ENCODE measurements around the gene DTNBP1. TPM values are rescaled to one million over a fixed set of nuclear protein-coding genes. Genes with fewer than 3 reads are reported as not detected.

Gene DTNBP1
- total RNA-seq, 1 experiment from 2014 or later: 20.7 TPM

DNA sequence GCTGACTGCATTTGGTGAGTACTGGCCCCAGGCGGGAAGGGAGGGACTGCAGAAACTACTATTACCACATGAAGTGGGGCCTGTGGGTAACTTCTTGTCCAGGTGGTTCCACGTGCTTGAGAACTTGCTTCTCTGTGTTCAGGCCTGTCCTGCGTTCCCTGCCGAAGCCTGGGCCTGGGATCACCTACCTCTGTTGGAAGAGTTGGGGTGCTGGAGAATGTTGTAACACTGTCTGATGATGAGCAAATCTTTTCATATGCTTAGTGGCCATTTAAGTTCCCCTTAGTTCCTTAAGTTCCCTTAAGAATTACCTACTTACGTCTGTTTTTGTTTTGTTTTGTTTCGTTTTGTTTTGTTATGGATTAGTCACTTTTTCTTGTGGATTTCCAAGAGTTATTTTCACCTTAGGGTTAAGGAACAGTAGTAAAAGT, 154.4 kb downstream of the DTNBP1 start:
- Mint-ChIP-seq H3K36me3 (ENCODE audit: insufficient read depth, unreplicated experiment) (peaks cover 33% of the 10 kb centered on the region), H3K4me1 (ENCODE audit: low read depth, unreplicated experiment) (no peaks in the 10 kb centered on the region), H3K9me3 (ENCODE audit: unreplicated experiment) (no peaks in the 10 kb centered on the region), H3K27me3 (ENCODE audit: insufficient read depth, unreplicated experiment) (no peaks in the 10 kb centered on the region), H3K4me3 (ENCODE audit: unreplicated experiment) (no peak overlapping the region), H3K27ac (ENCODE audit: unreplicated experiment) (no peak overlapping the region)
- no peaks in the 10 kb centered on the region for H3K4me1 ChIP-seq
- no peaks in the 10 kb centered on the region for H3K9me3 ChIP-seq
- no peaks in the 10 kb centered on the region for H3K27me3 ChIP-seq (replicated peaks; ENCODE audit: control insufficient read depth, insufficient read depth, low read length)
- BruUV-seq (replicated peaks): no TSS peak
- peaks cover 2% of the 10 kb centered on the region for H3K36me3 ChIP-seq (ENCODE audit: control insufficient read depth, insufficient read depth, low read length)
- intact Hi-C loops (cut with micrococcal nuclease; ENCODE audit: unreplicated experiment): no loop called here
- H3K4me3 ChIP-seq (ENCODE audit: low read depth, low read length): no peak overlapping the region
- no peak for DNase-seq
- ChIA-PET CTCF (no interaction called here), POLR2A (no interaction called here)
- TF ChIP-seq, protein P1, sequence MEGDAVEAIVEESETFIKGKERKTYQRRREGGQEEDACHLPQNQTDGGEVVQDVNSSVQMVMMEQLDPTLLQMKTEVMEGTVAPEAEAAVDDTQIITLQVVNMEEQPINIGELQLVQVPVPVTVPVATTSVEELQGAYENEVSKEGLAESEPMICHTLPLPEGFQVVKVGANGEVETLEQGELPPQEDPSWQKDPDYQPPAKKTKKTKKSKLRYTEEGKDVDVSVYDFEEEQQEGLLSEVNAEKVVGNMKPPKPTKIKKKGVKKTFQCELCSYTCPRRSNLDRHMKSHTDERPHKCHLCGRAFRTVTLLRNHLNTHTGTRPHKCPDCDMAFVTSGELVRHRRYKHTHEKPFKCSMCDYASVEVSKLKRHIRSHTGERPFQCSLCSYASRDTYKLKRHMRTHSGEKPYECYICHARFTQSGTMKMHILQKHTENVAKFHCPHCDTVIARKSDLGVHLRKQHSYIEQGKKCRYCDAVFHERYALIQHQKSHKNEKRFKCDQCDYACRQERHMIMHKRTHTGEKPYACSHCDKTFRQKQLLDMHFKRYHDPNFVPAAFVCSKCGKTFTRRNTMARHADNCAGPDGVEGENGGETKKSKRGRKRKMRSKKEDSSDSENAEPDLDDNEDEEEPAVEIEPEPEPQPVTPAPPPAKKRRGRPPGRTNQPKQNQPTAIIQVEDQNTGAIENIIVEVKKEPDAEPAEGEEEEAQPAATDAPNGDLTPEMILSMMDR (IDR thresholded peaks at IDR 0.05; ENCODE audit: insufficient read depth in 1 of 2, low read depth in 1 of 2, low read length in 1 of 2, severe bottlenecking in 1 of 2, unreplicated experiment in 1 of 2): no peak

DNA sequence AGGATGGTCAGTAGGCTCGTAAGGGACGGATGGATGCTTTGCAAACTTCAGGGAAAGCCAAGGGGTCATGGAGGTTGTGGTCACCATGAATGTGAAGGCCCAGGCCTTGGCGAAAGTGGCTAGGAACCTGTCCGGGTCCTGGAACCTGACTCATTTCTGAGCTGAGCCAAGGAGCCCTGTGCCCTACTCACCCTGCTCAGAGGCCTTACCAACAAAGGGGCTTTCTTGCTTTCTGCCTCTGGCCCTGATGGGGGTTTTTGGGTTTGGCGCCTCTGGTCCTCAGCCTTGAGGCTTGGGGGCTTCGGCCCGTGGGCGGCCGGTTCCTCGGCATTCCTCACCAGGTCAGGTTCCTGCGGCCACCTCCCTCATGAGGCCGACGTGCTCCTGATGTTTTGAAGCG, 155.1 kb downstream of the DTNBP1 start:
- CTCF ChIA-PET: no interaction called here
- no peaks in the 10 kb centered on the region for H3K36me3 ChIP-seq (ENCODE audit: control insufficient read depth, insufficient read depth, low read length)
- intact Hi-C loops (cut with micrococcal nuclease; ENCODE audit: unreplicated experiment): no loop called here

DNA sequence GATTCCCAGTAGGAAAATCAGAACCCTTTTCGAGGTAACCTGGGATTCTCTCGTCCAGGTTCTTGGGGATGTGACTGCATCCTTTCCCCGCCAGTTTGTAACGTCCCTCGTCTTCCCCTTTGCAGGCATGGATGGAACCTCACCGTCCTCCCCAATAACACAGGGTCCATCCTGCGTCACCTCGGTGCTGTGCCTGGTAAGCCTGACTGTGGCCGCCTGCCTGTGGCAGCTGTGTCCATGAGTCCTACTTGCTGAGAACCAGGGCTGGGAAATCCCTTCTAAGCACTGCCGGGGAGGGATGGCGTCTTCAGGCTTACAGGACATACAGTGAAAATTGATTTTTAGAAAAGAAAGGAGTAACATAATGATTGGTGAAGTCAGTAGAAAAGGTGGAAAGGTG, 155.6 kb downstream of the DTNBP1 start:
- H3K27me3 Mint-ChIP-seq (ENCODE audit: insufficient read depth, unreplicated experiment): no peaks in the 10 kb centered on the region
- no peaks in the 10 kb centered on the region for H3K4me1 ChIP-seq
- TF ChIP-seq, protein P1 (IDR thresholded peaks at IDR 0.05; ENCODE audit: insufficient read depth in 1 of 2, low read depth in 1 of 2, low read length in 1 of 2, severe bottlenecking in 1 of 2, unreplicated experiment in 1 of 2): no peak
- H3K36me3 ChIP-seq (ENCODE audit: control insufficient read depth, insufficient read depth, low read length): no peaks in the 10 kb centered on the region
- H3K36me3 Mint-ChIP-seq (ENCODE audit: insufficient read depth, unreplicated experiment): peaks cover 32% of the 10 kb centered on the region
- BruUV-seq (replicated peaks): no TSS peak
- no peaks in the 10 kb centered on the region for H3K27me3 ChIP-seq (replicated peaks; ENCODE audit: control insufficient read depth, insufficient read depth, low read length)
- no peaks in the 10 kb centered on the region for H3K9me3 ChIP-seq
- H3K9me3 Mint-ChIP-seq (ENCODE audit: unreplicated experiment): no peaks in the 10 kb centered on the region
- H3K4me3 ChIP-seq (ENCODE audit: low read depth, low read length): no peak overlapping the region
- POLR2A ChIA-PET: no interaction called here
- no peak for DNase-seq
- no peak overlapping the region for H3K4me3 Mint-ChIP-seq (ENCODE audit: unreplicated experiment)
- CTCF ChIA-PET: no interaction called here
- no peaks in the 10 kb centered on the region for H3K4me1 Mint-ChIP-seq (ENCODE audit: low read depth, unreplicated experiment)
- intact Hi-C loops (cut with micrococcal nuclease; ENCODE audit: unreplicated experiment): no loop called here
- H3K27ac Mint-ChIP-seq (ENCODE audit: unreplicated experiment): no peak overlapping the region

More for the DNA sequence above, 155.1 kb downstream of the DTNBP1 start:
- H3K4me3 ChIP-seq (ENCODE audit: low read depth, low read length): no peak overlapping the region
- H3K9me3 ChIP-seq: no peaks in the 10 kb centered on the region
- no peaks in the 10 kb centered on the region for H3K27me3 ChIP-seq (replicated peaks; ENCODE audit: control insufficient read depth, insufficient read depth, low read length)
- POLR2A ChIA-PET: no interaction called here
- no peaks in the 10 kb centered on the region for H3K4me1 ChIP-seq
- Mint-ChIP-seq H3K9me3 (ENCODE audit: unreplicated experiment) (no peaks in the 10 kb centered on the region), H3K4me3 (ENCODE audit: unreplicated experiment) (no peak overlapping the region), H3K4me1 (ENCODE audit: low read depth, unreplicated experiment) (no peaks in the 10 kb centered on the region), H3K36me3 (ENCODE audit: insufficient read depth, unreplicated experiment) (peaks cover 32% of the 10 kb centered on the region), H3K27me3 (ENCODE audit: insufficient read depth, unreplicated experiment) (no peaks in the 10 kb centered on the region), H3K27ac (ENCODE audit: unreplicated experiment) (no peak overlapping the region)
- TF ChIP-seq, protein P1 (IDR thresholded peaks at IDR 0.05; ENCODE audit: insufficient read depth in 1 of 2, low read depth in 1 of 2, low read length in 1 of 2, severe bottlenecking in 1 of 2, unreplicated experiment in 1 of 2): no peak
- no peak for DNase-seq
- BruUV-seq (replicated peaks): no TSS peak

All from Caco-2 (cell line).